Superior temporal gyrus (tissue), 1 donor: ENCODE data around the gene TNFRSF6B.

ENCODE experiments used
- DNase-seq: peaks from one replicate; pipeline ENCODE4 v3.0.0-alpha.2; 2016; ENCODE audit errors: extremely low spot score

TNFRSF6B gene

DNA sequence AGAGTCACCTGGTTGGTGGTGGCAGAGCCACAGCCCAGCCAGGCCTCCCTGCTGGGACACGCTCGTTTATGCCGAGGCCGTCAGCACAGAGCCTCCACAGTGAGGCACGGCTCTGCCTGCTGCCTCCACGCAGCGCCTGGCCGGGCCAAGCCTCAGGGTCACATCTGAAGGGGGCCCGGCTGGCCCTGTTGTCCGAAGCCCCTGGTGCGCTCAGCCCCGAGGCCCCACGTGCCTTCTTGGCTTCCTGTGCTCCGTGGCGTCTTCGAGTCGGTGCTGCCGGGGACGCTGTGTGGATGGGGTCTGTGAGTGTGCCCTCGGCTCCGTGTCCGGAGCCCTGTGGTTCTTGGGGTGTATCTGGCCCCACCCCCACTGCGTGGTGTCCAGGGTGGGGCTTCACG lies 10.4 kb upstream of the TNFRSF6B start:
- DNase-seq: no peak

DNA sequence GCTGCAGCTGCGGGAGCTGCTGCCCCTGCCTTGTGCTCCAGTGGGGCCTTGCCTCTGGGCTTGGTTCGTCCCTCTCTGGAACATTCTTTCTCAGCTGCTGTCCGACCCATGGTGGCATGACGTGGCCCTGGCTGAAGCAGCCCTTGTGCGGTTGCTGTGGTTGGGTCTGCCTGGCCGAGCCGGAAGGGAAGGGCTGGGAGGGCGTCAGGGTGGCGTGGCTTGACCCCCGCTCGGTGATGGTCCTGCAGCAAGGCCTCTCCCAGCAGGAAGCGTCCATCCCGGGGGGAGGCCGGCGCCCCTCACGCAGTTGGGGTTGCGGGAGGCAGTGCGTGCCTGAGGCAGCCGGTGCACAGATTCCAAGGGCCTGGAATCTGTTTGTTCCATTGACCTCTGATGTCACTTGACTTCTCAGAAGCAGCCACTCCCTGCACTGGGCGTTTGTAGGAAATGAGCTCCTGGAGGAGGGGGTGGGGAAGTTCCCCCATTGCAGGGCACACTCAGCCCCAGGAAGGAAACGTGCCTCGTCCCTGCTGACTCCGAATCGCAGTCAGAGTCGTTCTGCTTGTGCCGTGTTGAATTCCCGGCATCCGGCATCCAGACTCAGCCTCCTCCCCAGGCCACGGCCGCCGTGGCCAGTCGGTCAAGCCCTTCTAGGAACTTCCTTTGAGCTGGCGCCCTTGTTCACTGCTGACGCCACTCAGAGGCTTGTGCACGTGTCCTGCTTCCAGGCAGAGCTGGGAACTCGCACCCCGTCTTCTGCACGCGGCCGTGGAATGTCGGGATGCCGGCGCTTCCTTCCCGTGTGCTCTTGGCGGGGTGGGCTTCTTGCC lies 9.7 kb upstream of the TNFRSF6B start:
- no peak for DNase-seq

DNA sequence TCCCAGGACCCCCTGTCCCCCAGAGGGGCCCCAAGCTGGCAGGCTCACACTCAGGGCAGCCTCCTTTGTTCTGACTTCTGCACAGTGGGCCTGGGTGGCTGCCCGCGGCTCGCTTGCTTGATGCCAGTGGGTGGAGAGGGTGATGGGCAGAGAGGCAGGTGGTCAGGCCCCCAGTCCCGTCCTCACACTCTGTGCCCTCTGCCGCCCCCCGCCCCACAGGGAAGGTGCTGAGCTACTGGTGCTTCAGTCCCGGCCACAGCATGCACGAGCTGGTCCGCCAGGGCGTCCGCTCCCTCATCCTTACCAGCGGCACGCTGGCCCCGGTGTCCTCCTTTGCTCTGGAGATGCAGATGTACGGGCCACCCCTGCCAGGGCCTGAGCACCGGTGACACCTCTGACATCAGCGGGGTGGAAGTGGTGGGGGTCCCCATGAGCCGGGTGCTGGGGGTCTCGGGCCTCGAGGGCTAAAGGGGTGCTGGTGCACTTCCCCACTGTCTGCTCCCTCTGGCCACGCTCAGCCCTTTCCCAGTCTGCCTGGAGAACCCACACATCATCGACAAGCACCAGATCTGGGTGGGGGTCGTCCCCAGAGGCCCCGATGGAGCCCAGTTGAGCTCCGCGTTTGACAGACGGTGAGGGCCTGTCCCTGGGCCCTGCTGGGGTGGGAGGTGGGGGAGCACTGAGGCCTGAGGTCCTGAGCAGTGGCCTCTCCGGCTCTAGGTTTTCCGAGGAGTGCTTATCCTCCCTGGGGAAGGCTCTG lies 8.9 kb upstream of the TNFRSF6B start:
- DNase-seq: no peak

DNA sequence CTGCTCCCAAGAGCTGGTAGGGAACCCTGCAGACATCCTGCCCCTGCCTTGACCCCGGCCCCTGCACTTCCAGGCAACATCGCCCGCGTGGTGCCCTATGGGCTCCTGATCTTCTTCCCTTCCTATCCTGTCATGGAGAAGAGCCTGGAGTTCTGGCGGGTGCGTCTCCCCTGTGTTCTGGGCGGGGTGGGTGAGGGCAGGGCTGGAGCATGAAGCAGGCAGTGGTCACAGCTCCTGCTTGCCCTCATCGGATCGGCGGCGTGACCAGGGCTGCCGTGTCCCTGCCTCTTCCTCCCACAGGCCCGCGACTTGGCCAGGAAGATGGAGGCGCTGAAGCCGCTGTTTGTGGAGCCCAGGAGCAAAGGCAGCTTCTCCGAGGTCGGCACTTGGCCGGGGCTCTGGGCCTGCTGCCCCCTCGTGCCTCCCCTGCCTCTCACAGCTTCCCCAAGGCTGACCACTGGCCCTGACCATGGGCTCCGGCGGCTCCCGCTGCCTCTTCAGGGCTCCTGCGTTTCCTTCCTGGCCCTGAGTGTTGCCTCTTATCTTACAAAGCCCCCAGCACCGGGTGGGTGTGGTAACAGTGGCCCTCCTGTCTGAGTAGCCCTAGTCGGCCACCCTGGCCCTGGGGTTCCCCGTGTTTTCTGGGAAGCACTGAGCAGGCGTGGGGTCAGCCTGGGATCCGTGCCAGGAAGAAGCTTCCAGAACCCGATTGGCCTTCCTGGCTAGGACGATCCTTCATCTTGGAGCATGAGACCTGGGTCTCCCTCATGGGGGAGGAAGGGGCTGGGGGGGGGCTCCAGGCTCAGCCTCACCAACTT lies 8.0 kb upstream of the TNFRSF6B start:
- DNase-seq: no peak

DNA sequence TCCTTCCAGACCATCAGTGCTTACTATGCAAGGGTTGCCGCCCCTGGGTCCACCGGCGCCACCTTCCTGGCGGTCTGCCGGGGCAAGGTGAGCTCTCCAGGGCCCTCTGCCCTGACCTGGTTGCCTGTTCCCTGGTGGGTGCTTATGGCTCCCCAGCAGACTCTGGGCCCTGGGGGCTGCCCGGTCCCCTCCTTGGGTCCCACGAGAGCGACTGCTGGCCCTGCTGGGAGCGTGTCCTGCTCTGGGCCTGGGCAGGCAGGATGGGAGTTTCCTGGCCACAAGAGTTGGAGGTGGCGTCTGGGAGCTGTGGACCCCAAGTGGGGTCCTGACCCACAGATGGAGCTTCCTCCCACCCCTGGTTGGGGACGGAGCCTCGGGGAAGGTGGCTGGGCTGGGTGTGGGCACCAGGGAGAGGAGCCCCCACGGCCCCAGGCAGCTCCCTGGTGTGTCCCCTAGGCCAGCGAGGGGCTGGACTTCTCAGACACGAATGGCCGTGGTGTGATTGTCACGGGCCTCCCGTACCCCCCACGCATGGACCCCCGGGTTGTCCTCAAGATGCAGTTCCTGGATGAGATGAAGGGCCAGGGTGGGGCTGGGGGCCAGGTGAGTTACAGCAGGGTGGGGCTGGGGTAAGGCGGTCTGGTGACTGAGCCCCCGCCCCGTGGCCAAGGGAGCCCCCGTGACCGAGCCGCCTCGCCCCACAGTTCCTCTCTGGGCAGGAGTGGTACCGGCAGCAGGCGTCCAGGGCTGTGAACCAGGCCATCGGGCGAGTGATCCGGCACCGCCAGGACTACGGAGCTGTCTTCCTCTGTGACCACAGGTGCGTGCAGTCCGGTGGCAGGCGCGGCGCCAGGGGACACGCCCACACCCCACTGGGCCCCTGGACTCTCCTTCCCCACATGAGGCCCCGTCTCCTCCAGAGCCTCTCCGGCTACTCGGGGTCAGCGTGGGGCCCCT lies 7.1 kb upstream of the TNFRSF6B start:
- no peak for DNase-seq

DNA sequence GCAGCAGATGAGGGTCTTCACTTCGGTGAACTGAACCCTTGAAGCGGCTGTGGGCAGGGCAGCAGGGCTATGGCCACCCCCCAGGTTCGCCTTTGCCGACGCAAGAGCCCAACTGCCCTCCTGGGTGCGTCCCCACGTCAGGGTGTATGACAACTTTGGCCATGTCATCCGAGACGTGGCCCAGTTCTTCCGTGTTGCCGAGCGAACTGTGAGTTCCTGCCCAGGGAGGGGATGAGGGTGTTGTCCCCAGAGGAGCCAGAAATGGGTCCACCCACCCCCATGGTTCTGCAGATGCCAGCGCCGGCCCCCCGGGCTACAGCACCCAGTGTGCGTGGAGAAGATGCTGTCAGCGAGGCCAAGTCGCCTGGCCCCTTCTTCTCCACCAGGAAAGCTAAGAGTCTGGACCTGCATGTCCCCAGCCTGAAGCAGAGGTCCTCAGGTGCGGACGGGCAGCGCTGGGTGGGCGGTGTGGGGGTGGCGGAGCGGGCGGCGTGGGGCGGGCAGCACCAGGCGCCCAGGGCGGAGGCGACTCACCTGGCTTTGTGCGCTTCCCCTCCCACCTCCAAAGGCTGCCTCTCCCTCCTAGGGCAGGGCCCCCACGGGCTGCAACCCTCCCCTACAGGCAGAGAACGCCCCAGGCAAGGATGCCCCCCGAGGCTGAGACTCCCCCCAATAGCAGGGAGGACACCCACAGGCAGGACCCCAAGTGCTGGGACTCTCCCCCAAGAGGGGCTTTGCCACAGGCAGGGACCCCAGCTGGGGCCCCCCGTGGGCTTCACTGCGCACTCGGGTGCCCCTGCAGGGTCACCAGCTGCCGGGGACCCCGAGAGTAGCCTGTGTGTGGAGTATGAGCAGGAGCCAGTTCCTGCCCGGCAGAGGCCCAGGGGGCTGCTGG lies 6.2 kb upstream of the TNFRSF6B start:
- DNase-seq: no peak

DNA sequence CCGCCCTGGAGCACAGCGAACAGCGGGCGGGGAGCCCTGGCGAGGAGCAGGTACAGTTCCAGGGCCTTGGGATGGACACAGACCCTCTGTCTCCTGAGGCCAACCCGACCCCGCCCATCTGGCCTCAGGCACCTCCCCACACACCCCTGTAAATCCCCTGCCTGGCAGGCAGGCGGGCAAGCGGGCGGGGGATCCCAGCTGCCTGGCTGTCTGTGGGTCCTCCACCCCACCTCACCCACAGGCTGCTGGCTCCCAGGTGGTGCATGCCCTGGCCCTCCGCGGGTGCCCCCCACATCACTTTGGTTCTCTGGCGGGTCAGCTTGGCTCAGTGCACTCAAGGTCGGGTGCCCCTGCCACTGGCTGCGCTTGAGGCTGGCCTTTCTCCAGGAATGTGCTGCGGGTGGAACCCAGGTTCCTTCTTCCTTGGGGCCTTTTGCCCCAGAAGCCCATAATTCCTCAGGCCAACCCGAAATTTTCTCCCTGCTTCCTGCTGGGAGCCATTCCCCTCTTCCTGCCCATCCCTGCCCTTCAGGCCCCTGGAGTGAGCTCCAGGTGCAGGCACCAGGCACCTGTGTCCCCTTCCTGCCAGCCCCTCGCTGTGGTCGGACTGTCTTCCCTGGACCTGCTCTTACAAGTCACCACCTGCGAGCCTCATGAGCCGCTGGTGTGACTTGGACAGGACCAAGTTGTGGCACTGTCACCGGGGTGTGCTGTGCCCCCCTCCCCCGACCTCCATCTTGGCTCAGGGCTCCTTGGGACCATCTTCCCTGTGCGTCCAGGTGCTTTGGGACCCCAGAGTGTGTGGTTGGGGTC lies 5.3 kb upstream of the TNFRSF6B start:
- no peak for DNase-seq

DNA sequence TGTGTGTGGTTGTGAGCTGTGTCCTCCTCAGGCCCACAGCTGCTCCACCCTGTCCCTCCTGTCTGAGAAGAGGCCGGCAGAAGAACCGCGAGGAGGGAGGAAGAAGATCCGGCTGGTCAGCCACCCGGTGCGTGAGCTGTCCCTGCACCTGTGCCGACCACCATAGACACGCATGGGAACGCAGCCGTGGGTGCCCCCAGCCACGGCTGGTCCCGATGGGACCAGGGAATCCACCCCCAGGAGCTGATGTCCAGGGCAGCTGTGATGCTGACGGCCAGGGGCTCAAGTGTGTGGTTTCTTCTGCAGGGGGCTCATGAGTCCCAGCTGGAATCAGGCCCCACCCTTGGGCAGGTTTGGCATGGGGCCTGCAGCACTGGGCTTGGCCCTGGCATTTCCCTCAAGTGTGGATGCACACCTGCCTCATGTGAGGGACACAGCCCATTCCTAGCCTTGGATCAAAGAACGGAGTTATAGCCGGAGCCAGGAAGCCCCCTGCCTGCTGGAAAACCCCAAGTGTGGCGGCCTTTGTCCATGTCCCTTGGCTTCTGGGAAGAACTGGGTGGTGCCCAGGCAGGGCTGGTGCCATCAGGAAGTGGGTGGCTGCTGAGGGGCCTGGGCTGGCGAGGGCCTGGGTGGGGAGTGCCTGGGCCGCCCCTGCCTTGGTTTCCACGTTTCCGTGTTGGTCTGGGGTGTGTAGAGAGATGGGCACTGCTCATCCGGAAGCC lies 4.6 kb upstream of the TNFRSF6B start:
- DNase-seq: no peak

DNA sequence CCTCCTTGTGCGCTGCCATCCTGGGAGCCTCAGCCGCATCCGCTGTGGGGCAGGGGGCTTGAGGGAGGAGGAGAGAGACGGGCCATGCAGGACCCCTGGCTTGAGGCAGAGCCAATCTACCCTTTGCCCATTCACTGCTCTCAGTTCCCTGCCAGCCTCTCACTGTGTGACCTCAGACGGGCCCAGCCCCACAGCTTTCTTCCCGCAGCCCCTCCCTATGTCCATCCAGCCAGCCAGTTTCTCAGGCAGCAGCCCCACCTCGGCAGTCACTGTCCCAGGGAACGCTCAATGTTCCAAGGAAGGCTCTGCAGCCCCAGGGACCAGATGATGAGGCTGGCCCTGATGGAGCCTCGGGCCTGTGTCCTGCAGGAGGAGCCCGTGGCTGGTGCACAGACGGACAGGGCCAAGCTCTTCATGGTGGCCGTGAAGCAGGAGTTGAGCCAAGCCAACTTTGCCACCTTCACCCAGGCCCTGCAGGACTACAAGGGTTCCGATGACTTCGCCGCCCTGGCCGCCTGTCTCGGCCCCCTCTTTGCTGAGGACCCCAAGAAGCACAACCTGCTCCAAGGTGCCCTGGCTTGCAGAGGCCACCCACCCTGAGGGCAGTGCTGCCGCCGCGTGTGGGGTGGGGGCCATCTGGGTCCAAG lies 3.9 kb upstream of the TNFRSF6B start:
- DNase-seq: no peak

DNA sequence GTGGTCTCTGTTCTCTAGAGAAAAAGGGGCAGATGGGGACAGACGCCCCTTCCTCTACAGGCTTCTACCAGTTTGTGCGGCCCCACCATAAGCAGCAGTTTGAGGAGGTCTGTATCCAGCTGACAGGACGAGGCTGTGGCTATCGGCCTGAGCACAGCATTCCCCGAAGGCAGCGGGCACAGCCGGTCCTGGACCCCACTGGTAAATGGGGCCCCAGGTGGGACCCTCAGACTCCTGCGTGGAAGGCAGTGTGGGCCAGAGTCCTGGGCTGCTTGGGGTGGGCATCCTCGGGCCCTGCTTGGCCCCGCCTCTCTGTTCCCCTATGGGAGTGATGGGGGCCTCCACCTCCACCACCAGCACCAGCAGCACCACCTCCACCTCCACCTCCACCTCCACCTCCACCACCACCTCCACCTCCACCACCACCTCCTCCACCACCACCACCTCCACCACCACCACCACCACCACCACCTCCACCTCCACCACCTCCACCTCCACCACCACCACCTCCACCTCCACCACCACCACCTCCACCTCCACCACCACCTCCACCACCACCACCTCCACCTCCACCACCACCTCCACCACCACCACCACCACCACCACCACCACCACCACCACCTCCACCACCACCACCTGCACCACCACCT lies 3.2 kb upstream of the TNFRSF6B start:
- DNase-seq: no peak

DNA sequence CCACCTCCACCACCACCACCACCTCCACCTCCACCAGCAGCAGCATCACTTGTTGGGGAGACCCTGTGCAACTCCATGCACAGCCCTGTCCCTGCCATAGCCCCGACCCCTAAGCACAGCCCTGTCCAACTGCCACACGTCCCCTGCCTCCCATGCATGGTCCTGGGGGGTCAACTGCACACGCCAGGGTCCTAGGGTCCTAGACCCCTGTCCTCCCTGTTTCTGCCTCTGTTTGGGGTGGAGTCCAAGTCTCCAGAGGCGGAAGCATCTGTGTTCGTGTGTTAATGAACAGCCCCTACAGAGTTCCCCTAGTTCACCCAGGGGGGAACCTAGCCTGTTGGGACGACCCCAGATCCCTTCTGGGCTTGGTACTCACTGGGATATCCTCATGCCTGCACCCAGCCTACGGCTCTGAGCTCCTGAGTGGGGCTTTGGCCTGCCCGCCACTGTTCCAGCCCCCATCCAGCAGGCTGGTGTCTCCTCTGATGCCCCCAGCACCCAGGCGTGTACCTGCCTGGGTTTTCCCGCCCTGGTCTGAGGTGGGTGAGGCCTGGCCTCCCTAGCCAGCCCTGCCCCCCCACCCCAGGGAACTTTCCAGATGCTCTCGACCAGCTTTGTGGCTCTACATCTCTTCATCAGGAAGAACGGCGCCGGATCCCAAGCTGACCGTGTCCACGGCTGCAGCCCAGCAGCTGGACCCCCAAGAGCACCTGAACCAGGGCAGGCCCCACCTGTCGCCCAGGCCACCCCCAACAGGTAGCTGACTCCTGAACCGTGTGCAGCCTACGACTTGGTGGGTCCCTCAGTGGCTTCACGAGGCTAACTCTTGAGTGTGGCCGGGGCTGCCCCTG lies 2.5 kb upstream of the TNFRSF6B start:
- DNase-seq: no peak

DNA sequence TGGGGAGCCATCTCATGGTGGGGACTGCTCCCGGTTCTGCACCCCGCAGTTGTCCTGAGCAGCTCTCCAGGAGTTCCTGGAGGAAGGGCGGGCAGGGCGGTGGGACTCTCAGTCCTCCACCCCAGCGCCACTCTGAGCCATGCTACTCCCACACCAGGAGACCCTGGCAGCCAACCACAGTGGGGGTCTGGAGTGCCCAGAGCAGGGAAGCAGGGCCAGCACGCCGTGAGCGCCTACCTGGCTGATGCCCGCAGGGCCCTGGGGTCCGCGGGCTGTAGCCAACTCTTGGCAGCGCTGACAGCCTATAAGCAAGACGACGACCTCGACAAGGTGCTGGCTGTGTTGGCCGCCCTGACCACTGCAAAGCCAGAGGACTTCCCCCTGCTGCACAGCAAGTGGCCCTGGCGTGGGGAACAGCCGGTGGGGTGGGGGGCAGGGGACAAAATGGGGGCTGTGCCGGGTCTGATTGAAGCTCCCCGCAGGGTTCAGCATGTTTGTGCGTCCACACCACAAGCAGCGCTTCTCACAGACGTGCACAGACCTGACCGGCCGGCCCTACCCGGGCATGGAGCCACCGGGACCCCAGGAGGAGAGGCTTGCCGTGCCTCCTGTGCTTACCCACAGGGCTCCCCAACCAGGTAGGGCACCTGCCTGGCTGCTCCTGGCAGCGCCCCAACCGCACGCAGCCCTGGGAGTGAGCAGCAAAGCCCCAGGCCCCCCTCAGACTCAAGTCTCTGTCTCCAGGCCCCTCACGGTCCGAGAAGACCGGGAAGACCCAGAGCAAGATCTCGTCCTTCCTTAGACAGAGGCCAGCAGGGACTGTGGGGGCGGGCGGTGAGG lies 1.6 kb upstream of the TNFRSF6B start:
- no peak for DNase-seq

DNA sequence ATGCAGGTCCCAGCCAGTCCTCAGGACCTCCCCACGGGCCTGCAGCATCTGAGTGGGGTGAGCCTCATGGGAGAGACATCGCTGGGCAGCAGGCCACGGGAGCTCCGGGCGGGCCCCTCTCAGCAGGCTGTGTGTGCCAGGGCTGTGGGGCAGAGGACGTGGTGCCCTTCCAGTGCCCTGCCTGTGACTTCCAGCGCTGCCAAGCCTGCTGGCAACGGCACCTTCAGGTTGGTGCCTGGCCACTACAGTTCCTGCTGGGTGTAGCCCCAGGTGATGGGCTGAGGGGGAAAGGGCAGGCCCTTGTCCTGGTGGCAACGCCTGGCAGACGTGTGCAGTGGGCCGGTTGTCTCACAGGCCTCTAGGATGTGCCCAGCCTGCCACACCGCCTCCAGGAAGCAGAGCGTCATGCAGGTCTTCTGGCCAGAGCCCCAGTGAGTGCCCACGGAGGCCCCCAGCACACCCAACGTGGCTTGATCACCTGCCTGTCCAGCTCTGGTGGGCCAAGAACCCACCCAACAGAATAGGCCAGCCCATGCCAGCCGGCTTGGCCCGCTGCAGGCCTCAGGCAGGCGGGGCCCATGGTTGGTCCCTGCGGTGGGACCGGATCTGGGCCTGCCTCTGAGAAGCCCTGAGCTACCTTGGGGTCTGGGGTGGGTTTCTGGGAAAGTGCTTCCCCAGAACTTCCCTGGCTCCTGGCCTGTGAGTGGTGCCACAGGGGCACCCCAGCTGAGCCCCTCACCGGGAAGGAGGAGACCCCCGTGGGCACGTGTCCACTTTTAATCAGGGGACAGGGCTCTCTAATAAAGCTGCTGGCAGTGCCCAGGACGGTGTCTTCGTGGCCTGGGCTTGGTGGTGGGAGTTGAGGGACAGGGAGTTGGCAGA lies 787 bp upstream of the TNFRSF6B start:
- no peak for DNase-seq

DNA sequence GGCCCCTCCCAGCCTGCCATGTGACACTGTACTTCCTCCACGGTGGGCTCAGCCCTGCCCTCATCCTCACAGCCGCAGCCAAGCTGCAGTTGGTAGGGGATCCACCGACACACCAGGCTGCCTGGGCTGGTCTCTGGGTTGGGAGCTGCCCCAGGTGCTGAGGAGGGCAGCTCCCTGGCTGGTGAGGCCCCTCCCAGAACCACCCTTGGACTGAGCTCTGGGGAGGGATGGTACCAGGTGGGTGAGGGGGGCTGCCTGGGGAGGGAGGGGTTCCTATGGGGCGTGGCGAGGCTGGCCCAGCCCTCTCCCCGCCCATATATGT lies 185 bp upstream of the TNFRSF6B start:
- no peak for DNase-seq

DNA sequence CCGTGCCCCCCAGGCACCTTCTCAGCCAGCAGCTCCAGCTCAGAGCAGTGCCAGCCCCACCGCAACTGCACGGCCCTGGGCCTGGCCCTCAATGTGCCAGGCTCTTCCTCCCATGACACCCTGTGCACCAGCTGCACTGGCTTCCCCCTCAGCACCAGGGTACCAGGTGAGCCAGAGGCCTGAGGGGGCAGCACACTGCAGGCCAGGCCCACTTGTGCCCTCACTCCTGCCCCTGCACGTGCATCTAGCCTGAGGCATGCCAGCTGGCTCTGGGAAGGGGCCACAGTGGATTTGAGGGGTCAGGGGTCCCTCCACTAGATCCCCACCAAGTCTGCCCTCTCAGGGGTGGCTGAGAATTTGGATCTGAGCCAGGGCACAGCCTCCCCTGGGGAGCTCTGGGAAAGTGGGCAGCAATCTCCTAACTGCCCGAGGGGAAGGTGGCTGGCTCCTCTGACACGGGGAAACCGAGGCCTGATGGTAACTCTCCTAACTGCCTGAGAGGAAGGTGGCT lies 960 bp downstream of the TNFRSF6B start:
- DNase-seq: no peak
